GM12875 (cell line): ENCODE measurements around the gene GRID1.

ENCODE experiments used
- H3K4me3 ChIP-seq: one replicate; pipeline ENCODE4 v1.5.1; 2011; ENCODE audit warnings: low read depth, low read length, control low read depth
- CTCF ChIP-seq: IDR thresholded peaks from 2 replicates; pipeline ENCODE4 v1.5.1; 2011; ENCODE audit warnings: low read depth, mild to moderate bottlenecking, control low read depth, inconsistent platforms, low read length, moderate library complexity, borderline replicate concordance; ENCODE audit not compliant: insufficient read depth

Gene GRID1

GRCh38 chr10:86410542-86411124 is 44.0 kb upstream of the GRID1 start:
- no peak for TF ChIP-seq CTCF
- H3K4me3 ChIP-seq = no peak overlapping the region

- no peak overlapping the region for H3K4me3 ChIP-seq
- no peak for TF ChIP-seq CTCF
Observed at GRCh38 chr10:86409183-86409582, 42.6 kb upstream of the GRID1 start.

- TF ChIP-seq CTCF = no peak
- H3K4me3 ChIP-seq = no peak overlapping the region
Observed at GRCh38 chr10:86403183-86403797, 36.7 kb upstream of the GRID1 start.

- TF ChIP-seq CTCF = no peak
- H3K4me3 ChIP-seq = no peak overlapping the region
Observed at GRCh38 chr10:86402283-86402941, 35.8 kb upstream of the GRID1 start.

GRCh38 chr10:86401588-86402282 is 35.1 kb upstream of the GRID1 start:
- peak overlapping the region; percentile 66 for H3K4me3 ChIP-seq
- no peak for TF ChIP-seq CTCF

- H3K4me3 ChIP-seq = peak overlapping the region; percentile 66
- TF ChIP-seq CTCF = no peak
Observed at GRCh38 chr10:86400705-86401587, 34.4 kb upstream of the GRID1 start.
